NB4 (cell line): ENCODE results near the gene CHD6.

Experiments
- DNase-seq: peaks from one replicate; pipeline ENCODE4 v3.0.0; 2010; ENCODE audit warnings: low read depth
- H3K4me3 ChIP-seq: one replicate; pipeline ENCODE4 v1.5.1; 2011; ENCODE audit warnings: mild to moderate bottlenecking, low read depth, low read length, moderate library complexity
- CTCF ChIP-seq: IDR thresholded peaks from one replicate; pipeline ENCODE4 v1.5.1; 2012; ENCODE audit warnings: low read depth, low read length
- MAX ChIP-seq: IDR thresholded peaks from 2 replicates; pipeline ENCODE4 v1.6.1; 2011; ENCODE audit warnings: low read depth, low read length
- MYC ChIP-seq: IDR thresholded peaks from 2 replicates; pipeline ENCODE4 v1.6.1; 2011; ENCODE audit warnings: low read depth, low read length
- POLR2A ChIP-seq: IDR thresholded peaks from 2 replicates; pipeline ENCODE4 v1.6.1; 2011; ENCODE audit warnings: mild to moderate bottlenecking; ENCODE audit not compliant: insufficient read length; ENCODE audit errors: extremely low read depth

Gene CHD6

DNA sequence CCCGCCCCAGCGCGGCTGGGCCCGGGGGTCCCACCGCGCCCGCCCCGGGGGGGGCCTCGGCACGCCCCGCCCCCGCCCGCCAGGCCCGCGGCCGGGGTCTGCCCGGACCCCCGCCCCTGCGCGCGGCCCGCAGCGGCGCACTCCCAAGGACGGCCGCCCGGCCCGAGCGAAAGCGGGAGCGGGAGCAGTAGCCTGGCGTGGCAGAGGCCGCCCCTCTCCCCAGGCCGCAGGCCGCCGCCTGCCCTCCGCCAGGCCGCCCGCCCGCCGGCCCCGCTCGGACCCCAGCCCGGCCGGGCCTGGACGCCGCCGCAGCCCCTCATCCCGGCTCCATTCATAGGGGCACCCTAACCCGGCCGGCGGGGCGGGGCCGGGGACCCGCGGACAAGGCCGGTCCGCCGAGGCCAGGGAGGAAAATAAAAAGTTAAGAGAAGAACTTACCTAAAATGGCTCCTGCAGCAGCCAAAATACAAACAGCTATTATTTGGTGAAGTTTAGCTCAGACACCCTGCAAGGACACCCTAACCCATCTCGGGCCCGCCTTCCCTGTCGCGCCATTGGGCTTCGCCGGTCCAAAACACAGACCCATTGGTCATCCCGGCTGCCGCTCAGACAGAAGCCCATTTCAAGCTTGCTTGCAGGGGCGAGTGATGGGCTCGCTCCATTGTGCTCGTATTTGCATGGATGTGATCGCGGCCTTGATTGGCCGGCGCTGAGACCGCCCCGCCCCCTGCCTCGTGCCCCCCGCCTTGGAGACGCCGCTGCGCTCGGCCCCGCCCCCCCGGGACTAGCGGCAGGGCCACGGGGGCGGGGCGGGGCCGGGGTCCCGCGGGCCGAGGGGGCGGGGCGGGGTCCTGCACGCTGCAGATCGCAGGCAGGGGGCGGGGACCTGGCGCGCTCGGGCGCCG, at the start of gene CHD6:
CHD6 (minus strand) TSS at position 476 of the 905 bp plus-strand sequence. CDS start 67,040 bp downstream, outside the sequence.
- peak; percentile 21 for TF ChIP-seq MYC
- peak; percentile 49 for TF ChIP-seq POLR2A
- no peak for TF ChIP-seq CTCF
- TF ChIP-seq MAX, result peak; percentile 58
- peak; percentile 100 for DNase-seq
- H3K4me3 ChIP-seq, result peak within 1 kb of the TSS; percentile 88

GRCh38 chr20:41664584-41664983, 46.4 kb upstream of the CHD6 start:
- H3K4me3 ChIP-seq, result no peak overlapping the region
- DNase-seq, result peak; percentile 62
- no peak for TF ChIP-seq POLR2A

DNA sequence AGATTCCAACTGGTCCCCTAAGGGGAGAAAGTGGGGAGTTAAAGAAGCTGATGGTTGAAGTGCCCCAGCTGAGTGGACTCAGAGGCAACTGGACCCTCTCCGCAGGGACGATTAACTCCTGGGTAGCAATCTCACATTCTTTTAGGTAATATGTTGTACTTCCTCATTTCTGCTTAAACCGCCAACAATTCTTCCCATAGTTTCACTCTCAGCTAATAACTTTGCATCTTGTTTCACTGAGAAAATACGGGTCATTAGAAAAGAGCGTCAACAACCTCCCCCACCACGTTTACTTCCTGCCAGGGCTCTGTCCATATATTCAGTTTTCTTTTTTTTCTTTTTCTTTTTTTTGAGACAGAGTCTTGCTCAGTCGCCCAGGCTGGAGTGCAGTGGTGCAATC, 39.5 kb upstream of the CHD6 start:
- peak; percentile 49 for DNase-seq
- no peak for TF ChIP-seq MAX
- no peak for TF ChIP-seq CTCF
- no peak for TF ChIP-seq POLR2A
- TF ChIP-seq MYC, result no peak
- H3K4me3 ChIP-seq, result peak overlapping the region; percentile 37

DNA sequence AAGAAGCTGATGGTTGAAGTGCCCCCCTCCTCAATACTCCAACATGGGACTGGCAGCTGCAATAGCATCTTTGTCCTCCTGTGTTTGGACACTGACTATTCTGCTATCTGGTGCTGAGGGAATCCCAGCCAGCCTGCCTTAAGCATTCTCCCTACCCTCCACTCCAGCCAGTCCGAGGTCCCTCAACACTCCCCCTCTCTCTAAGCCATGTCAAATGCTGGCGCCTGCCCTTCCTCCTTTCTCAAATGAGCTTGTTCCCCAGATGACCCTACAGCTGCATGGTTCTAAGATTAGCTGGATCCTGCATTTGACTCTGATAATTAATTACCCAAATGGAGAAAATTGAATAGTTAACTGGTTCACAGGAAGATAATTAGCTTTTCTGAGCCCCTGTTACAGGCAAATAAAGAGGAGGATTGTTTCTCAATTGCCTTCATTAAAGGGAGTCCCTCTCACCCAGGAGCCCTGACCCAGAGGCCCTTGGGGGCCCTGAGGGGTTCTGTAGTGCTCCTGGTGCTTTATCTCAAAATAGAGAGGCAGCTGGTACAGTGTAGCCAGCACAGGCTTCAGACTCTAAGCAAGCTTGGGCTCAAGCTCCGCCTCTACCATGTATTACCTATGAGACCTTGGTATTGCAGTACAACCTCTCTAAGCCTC, 37.9 kb upstream of the CHD6 start:
- TF ChIP-seq POLR2A (no peak), MAX (no peak), CTCF (no peak), MYC (no peak)
- no peak overlapping the region for H3K4me3 ChIP-seq
- DNase-seq, result no peak

- H3K4me3 ChIP-seq, result no peak overlapping the region
- no peak for TF ChIP-seq MAX
- no peak for TF ChIP-seq MYC
- TF ChIP-seq CTCF, result no peak
- TF ChIP-seq POLR2A, result no peak
- DNase-seq, result peak; percentile 48
Observed at GRCh38 chr20:41654884-41655283, 36.7 kb upstream of the CHD6 start.

DNA sequence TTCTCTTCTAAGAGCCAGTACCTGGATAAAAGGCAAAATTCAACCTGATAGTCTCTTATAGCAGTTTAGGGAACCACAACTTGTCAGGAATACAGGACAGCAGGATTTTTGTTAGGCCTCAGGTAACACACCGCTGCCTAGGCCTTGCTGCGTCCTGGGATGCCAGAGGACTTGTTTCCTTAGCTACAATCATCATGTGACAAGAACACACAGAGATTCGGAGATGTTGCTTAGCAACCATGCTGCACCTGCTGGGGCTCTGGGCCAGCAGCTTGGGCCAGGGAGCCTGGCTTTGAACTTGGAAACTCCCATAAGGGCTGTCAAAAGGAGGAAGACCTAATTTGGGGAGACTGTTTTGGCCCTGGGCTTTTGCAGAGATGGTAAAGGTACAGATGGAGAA, 36.1 kb upstream of the CHD6 start:
- H3K4me3 ChIP-seq, result no peak overlapping the region
- no peak for DNase-seq
- TF ChIP-seq MYC (no peak), MAX (no peak), POLR2A (no peak), CTCF (no peak)
